Measurements from ENCODE around the gene RMND5B.

Gene RMND5B

GRCh38 chr5:178108966-178109365 lies 21.8 kb upstream of the RMND5B start:
- TF ChIP-seq FOXP2 (optimal IDR thresholded peaks at IDR 0.05; ENCODE audit: borderline replicate concordance, extremely low read depth, extremely low read length, insufficient read depth) (no peak), REST (IDR thresholded peaks at IDR 0.05; ENCODE audit: insufficient read depth in 1 of 2, low read depth in 2 of 2, low read length in 2 of 2) (no peak), TAF1 (IDR thresholded peaks at IDR 0.05; ENCODE audit: borderline replicate concordance, insufficient read depth, low read length) (no peak), POLR2AphosphoS5 (IDR thresholded peaks at IDR 0.05; ENCODE audit: low read depth, low read length) (no peak), SIN3A (IDR thresholded peaks at IDR 0.05; ENCODE audit: borderline replicate concordance, insufficient read depth, low read length) (no peak)

- TF ChIP-seq TAF1 (IDR thresholded peaks at IDR 0.05; ENCODE audit: borderline replicate concordance, insufficient read depth, low read length) (no peak), FOXP2 (optimal IDR thresholded peaks at IDR 0.05; ENCODE audit: borderline replicate concordance, extremely low read depth, extremely low read length, insufficient read depth) (no peak), SIN3A (IDR thresholded peaks at IDR 0.05; ENCODE audit: borderline replicate concordance, insufficient read depth, low read length) (no peak), REST (IDR thresholded peaks at IDR 0.05; ENCODE audit: insufficient read depth in 1 of 2, low read depth in 2 of 2, low read length in 2 of 2) (no peak), POLR2AphosphoS5 (IDR thresholded peaks at IDR 0.05; ENCODE audit: low read depth, low read length) (no peak)
Measured at GRCh38 chr5:178110511-178110910, 20.3 kb upstream of the RMND5B start.

GRCh38 chr5:178111925-178112324 lies 18.9 kb upstream of the RMND5B start:
- TF ChIP-seq TAF1 (IDR thresholded peaks at IDR 0.05; ENCODE audit: borderline replicate concordance, insufficient read depth, low read length), result no peak
- no peak for TF ChIP-seq POLR2AphosphoS5 (IDR thresholded peaks at IDR 0.05; ENCODE audit: low read depth, low read length)
- no peak for TF ChIP-seq SIN3A (IDR thresholded peaks at IDR 0.05; ENCODE audit: borderline replicate concordance, insufficient read depth, low read length)
- TF ChIP-seq FOXP2 (optimal IDR thresholded peaks at IDR 0.05; ENCODE audit: borderline replicate concordance, extremely low read depth, extremely low read length, insufficient read depth), result no peak
- TF ChIP-seq REST (IDR thresholded peaks at IDR 0.05; ENCODE audit: insufficient read depth in 1 of 2, low read depth in 2 of 2, low read length in 2 of 2), result no peak

- TF ChIP-seq POLR2AphosphoS5 (IDR thresholded peaks at IDR 0.05; ENCODE audit: low read depth, low read length), result no peak
- TF ChIP-seq FOXP2 (optimal IDR thresholded peaks at IDR 0.05; ENCODE audit: borderline replicate concordance, extremely low read depth, extremely low read length, insufficient read depth), result no peak
- no peak for TF ChIP-seq TAF1 (IDR thresholded peaks at IDR 0.05; ENCODE audit: borderline replicate concordance, insufficient read depth, low read length)
- TF ChIP-seq SIN3A (IDR thresholded peaks at IDR 0.05; ENCODE audit: borderline replicate concordance, insufficient read depth, low read length), result no peak
- no peak for TF ChIP-seq REST (IDR thresholded peaks at IDR 0.05; ENCODE audit: insufficient read depth in 1 of 2, low read depth in 2 of 2, low read length in 2 of 2)
Measured at GRCh38 chr5:178112545-178112944, 18.3 kb upstream of the RMND5B start.
